A375 (cell line): ENCODE results near the gene GABRQ. TPM values are rescaled to one million over a fixed set of nuclear protein-coding genes. Genes with fewer than 3 reads are reported as not detected.

Experiments
- total RNA-seq: library from RNA; depleted of rRNA; stranded (reverse); fragments of >200 nt; shearing (Covaris generic); gene quantifications from 2 replicates; pipeline ENCODE4 v1.2.3, GENCODE V29; 2014; rRNA removed

The GABRQ gene
- total RNA-seq: not detected in 2 replicates

GRCh38 chrX:152637649-152638442 lies at the start of gene GABRQ:
Gene GABRQ (plus strand): TSS chrX:152637895. CDS start chrX:152638203, 308 bp downstream.

DNA sequence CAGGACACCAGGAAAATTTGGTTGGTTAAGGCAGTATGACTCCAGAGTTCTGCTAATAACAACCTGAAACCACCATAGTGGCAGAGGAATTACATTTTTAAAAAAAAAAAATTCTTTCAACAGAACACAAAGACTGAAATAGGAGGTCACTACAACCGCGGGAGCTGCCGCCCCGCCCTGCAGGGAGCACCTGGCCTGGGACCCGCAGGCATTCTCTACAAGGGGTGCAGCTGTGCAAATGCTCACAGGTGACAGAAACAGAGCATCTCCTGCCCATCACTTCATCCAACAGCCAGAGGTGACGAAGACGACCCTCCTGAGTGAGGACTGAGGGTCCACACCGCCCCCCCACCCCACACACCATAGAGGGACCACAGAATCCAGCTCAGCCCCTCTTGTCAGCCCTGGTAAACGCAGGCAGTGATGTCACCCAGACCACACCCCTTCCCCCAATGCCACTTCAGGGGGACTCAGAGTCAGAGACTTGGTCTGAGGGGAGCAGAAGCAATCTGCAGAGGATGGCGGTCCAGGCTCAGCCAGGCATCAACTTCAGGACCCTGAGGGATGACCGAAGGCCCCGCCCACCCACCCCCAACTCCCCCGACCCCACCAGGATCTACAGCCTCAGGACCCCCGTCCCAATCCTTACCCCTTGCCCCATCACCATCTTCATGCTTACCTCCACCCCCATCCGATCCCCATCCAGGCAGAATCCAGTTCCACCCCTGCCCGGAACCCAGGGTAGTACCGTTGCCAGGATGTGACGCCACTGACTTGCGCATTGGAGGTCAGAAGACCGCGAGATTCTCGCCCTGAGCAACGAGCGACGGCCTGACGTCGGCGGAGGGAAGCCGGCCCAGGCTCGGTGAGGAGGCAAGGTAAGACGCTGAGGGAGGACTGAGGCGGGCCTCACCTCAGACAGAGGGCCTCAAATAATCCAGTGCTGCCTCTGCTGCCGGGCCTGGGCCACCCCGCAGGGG lies 60.5 kb downstream of the GABRQ start, which contains the start of gene MAGEA3:
Gene MAGEA3, plus strand, starts transcription at position 843 of the 980 bp plus-strand sequence. CDS start 2,039 bp downstream, outside the sequence.

Other genes with a start within 250 kb of the GABRQ start
- gene GABRA3, start 186.6 kb upstream of the GABRQ start, total RNA-seq: 2.2 and 3.8 TPM in 2 replicates
- gene MAGEA3, start 60.9 kb downstream of the GABRQ start, total RNA-seq: 172 and 182 TPM in 2 replicates
- not detected in 2 replicates for gene CSAG2, start 71.4 kb downstream of the GABRQ start, total RNA-seq
- gene MAGEA2B, start 76.7 kb downstream of the GABRQ start, total RNA-seq: 45.3 and 46.0 TPM in 2 replicates
- gene CSAG1, start 95.8 kb downstream of the GABRQ start, total RNA-seq: 60.4 and 67.0 TPM in 2 replicates
- 115 and 120 TPM in 2 replicates for gene MAGEA12, start 95.9 kb downstream of the GABRQ start, total RNA-seq
- 80.6 and 90.5 TPM in 2 replicates for gene MAGEA2, start 115.9 kb downstream of the GABRQ start, total RNA-seq
- 8.5 and 11.0 TPM in 2 replicates for gene CSAG3, start 121.3 kb downstream of the GABRQ start, total RNA-seq
- gene MAGEA6, start 131.8 kb downstream of the GABRQ start, total RNA-seq: 120 and 123 TPM in 2 replicates
- 21.0 and 26.1 TPM in 2 replicates for gene CETN2, start 192.9 kb downstream of the GABRQ start, total RNA-seq
- gene NSDHL, start 193.2 kb downstream of the GABRQ start, total RNA-seq: 12.3 and 15.6 TPM in 2 replicates